CD4-positive, alpha-beta T cell treated with Interleukin-10 for 1 hour (primary cell): ENCODE measurements around the gene AUH.

Source experiments
- DNase-seq: peaks from one replicate; pipeline ENCODE4 v3.0.0-alpha.2; 2020

AUH gene

DNA sequence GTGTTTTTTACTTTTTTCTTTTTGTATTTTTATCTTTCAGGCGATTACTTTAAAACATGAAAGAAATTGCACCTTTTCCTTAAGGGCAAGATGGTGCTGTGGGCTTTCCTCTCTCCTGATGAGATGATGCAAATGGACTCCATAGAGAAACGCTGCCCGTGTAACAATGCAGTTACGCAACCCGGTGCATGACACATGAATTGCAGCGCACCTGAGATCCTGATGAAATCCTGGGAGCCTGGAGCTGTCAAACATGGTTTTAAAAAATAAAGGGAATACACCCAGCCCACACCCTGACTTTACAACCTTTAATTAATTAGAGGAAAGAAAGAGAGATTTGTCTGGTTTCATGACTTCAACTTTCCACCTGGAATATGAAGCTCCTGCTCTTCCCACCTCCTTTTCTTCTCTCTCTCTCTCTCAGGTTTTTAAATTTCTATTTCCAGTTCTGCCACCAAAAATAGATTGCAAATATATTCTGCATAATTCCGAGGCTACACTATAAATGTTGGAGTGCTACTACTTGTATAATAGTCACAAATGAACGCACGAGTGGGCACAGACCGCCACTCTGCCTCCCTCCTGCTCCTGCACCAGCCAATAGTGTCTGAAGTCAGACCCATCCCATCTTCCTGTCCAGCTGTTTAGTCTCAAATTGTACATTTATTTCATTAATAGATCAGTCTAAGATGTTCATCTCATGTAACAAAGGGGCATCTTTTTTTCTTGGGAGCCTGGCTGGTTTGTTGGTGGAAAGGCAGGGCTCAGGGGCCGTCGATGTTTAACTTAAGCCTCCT is 179.1 kb downstream of the AUH start:
- no peak for DNase-seq

GRCh38 chr9:91181541-91181940 is 180.2 kb downstream of the AUH start:
- no peak for DNase-seq

GRCh38 chr9:91180930-91181268 is 180.8 kb downstream of the AUH start:
- no peak for DNase-seq

DNA sequence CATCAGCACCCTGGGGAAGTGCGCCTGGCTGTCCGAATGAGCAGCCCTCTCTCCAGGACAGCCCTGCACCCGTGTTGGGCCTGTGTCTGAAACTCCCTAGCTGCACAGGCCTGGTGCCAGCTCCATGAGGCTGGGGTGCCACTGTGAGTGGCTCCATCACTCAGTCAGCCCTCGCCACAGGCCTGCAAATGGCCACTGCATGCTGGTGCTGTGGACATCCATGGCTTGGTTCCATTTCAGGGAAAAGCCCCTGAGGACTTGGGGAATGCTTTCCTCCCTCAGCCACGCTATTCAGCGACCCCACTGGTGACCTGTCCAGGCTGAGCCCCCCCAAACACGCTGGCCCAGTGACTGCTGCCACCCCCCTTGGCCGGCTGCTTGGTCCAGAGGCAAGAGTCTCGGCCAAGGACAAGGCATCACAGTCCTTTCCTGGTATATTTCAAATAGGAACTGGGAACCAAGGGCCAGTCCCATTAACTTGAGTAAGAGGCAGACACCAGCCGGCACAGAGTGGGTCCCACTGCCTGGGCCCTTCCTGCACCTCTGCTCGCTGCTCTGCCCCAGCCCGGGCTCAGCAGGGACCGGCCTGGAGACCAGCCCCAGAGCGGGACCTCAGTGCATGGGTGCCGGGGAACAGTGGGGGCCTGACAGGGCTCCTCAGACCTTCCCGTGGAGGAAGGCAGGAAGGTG is 181.3 kb downstream of the AUH start:
- no peak for DNase-seq

GRCh38 chr9:91179237-91180138 is 182.2 kb downstream of the AUH start:
- no peak for DNase-seq

DNA sequence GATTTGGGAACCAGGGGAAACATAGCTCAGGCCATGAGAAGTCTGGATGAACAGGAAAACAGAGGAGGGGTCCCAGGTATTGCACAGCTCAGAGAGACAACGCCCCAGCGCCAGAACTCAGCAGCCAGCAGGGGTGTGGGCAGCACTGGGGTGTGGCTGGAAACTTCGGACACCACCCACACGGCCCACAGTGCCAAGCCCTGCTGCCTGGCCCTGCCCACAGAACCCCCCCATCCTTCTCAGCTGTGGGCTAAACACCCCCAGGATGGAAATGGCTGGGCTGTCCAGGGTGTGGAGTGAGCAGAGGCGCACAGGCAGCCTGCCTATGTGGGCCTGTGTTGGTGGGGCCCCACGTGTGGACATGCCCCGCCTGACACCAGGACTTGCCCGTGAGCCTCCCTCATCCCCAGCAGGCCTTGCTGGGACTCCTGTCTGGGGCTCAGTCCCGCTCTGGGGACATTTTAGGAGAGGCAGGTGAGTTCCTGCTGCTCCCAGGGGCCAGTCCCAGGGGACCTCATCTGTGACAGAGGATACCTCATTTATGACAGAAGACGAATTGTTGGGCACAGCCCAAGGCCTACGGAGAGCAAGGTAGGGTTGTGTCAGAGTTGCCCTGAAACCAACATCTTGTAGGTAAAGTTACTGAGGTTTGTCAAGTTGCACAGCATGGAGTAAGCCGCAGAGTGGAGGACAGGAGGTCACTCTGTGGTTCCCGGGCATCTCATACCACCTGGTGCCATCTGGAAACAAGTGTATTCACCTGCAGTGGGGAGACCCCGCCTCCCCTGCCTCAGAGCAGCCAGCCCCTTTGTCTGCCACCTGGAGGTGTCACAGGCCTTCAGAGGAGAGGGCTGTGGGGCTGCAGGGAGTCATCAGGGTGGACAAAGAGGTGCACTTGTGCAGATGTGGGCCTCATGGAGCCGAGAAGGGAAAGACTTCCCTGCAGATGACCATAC is 183.2 kb downstream of the AUH start:
- DNase-seq = no peak

GRCh38 chr9:91177661-91178280 is 183.9 kb downstream of the AUH start:
- peak; percentile 23 for DNase-seq

- no peak for DNase-seq
Measured at GRCh38 chr9:91177081-91177480, 184.6 kb downstream of the AUH start.

- no peak for DNase-seq
Measured at GRCh38 chr9:91176426-91176825, 185.3 kb downstream of the AUH start.

GRCh38 chr9:91174772-91175171 is 186.9 kb downstream of the AUH start:
- peak; percentile 35 for DNase-seq

- DNase-seq = no peak
Measured at GRCh38 chr9:91172329-91172728, 189.4 kb downstream of the AUH start.

DNA sequence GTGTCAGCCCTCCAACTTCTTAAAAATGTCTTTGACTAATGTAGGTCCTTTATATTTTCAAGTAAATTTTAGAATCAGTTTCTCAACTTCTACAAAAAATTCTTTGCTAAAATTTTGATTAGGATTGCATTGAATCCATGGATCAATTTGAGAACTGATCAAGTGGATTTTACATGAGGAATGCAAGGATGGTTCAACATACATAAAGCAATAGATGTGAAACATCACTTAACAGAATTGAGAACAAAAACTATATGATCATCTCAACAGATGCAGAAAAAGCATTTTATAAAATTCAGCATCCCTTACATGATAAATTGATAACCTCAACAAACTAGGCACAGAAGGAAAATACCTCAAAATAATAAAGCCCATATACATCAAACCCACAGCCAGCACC is 190.8 kb downstream of the AUH start:
- no peak for DNase-seq

- no peak for DNase-seq
Measured at GRCh38 chr9:91166796-91167366, 194.8 kb downstream of the AUH start.

DNA sequence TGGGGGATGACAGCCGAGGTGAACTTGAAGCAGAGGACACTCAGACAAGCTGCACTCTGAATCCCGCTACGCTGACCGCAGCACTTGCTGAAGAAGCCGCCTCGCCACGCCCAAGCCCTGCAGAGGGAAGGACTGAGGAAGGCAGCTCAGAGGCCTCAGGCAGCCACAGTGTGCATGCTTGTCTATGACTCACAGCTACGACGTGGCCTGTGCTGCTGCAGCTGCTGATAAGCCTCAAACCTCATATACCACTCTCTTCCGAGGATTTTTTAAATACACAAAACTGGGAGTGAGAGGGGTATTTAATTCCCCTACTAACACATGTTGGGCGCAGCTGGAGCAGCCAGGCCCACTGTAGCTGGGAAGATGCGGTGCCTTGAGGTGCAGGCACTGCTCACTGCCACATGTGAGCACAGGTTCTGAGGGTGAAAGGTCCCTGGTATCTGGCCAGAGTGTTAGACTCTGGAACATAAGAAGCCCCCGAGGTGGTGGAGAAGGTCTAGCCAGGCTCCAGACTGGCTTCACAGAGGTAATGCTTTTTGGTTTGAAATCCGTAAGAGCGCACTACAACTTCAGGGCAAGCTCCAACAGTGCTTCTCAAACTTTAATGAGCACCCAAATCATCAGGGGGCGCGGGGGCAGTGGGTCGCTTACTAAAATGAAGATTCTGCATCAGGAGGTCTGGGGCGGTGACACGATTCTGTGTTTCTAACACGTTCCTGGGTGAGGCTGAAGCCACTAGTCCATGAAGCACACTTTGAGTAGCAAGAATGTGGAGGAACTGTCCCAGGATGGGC is 196.8 kb downstream of the AUH start:
- peak; percentile 51 for DNase-seq
